HUES48 (cell line): ENCODE results near the gene CARD11.

Source experiments
- H3K27ac ChIP-seq: one replicate; pipeline ENCODE4 v1.7.0; 2013; ENCODE audit warnings: low read depth, low read length, inconsistent platforms
- H3K27me3 ChIP-seq: 2 replicates; pipeline ENCODE4 v1.6.1; 2013; ENCODE audit warnings: mild to moderate bottlenecking, low read length; ENCODE audit not compliant: control insufficient read depth, insufficient read depth
- H3K36me3 ChIP-seq: 2 replicates; pipeline ENCODE4 v1.6.1; 2013; ENCODE audit warnings: low read length; ENCODE audit not compliant: control insufficient read depth, insufficient read depth
- H3K4me1 ChIP-seq: 2 replicates; pipeline ENCODE4 v1.6.1; 2013; ENCODE audit warnings: mild to moderate bottlenecking, low read length; ENCODE audit not compliant: control insufficient read depth, insufficient read depth
- H3K4me3 ChIP-seq: 2 replicates; pipeline ENCODE4 v1.5.1; 2013; ENCODE audit warnings: mild to moderate bottlenecking, low read depth, low read length
- H3K9ac ChIP-seq: 2 replicates; pipeline ENCODE4 v1.6.1; 2013; ENCODE audit warnings: mild to moderate bottlenecking, low read depth, low read length, moderate library complexity
- H3K9me3 ChIP-seq: 2 replicates; pipeline ENCODE4 v1.6.1; 2013; ENCODE audit warnings: low read length; ENCODE audit not compliant: control insufficient read depth, insufficient read depth

The CARD11 gene

GRCh38 chr7:3037259-3037658, 6.4 kb downstream of the CARD11 start:
- Histone ChIP-seq H3K27ac (no peak overlapping the region), H3K9ac (no peak overlapping the region), H3K4me1 (no peaks in the 10 kb centered on the region), H3K36me3 (no peaks in the 10 kb centered on the region), H3K4me3 (no peak overlapping the region), H3K27me3 (no peaks in the 10 kb centered on the region), H3K9me3 (no peaks in the 10 kb centered on the region)

- Histone ChIP-seq H3K4me1 (no peaks in the 10 kb centered on the region), H3K9ac (no peak overlapping the region), H3K27ac (no peak overlapping the region), H3K4me3 (no peak overlapping the region), H3K9me3 (no peaks in the 10 kb centered on the region), H3K27me3 (no peaks in the 10 kb centered on the region), H3K36me3 (no peaks in the 10 kb centered on the region)
Measured at GRCh38 chr7:3034591-3035150, 9.0 kb downstream of the CARD11 start.

DNA sequence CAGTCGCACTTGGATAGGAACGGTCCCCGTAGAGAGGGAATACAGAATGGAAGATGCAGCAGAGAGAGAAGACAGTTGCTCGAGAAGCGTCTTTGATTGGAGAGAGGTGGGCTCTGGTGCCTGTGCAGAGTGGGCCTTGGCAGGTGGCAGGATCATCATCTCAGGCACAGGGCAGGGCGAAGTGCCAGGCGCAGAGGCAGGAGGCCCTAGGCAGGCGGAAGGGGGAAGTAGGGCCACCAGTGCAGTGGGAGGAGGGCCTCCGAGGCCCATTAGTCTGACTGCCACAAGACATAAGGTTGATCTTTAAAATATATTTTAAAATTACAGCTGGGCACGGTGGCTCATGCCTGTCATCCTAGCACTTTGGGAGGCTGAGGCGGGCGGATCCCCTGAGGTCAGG, 10.1 kb downstream of the CARD11 start:
- no peak overlapping the region for H3K4me3 ChIP-seq
- H3K27ac ChIP-seq: no peak overlapping the region

DNA sequence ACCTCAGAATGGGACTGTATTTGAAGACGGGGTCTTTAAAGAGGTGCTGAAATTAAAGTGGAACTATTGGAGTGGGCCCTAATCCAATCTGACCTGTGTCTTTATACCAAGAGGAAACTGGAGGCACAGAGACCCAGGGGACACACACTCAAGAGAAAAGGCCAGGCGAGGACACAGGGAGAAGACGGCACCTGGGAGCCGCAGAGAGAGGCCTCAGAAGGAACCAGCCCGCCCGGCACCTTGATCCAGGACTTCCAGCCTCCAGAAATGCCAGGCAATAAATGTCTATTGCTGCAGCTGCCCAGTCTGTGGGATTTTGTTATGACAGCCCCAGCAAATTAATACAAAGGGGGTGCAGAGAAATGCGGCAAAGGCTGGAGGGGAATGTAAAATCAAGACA, 10.5 kb downstream of the CARD11 start:
- Histone ChIP-seq H3K4me3 (no peak overlapping the region), H3K27ac (no peak overlapping the region), H3K36me3 (no peaks in the 10 kb centered on the region), H3K27me3 (no peaks in the 10 kb centered on the region), H3K9me3 (no peaks in the 10 kb centered on the region), H3K4me1 (peaks cover 9% of the 10 kb centered on the region), H3K9ac (no peak overlapping the region)

More for the DNA sequence above, 10.1 kb downstream of the CARD11 start:
- no peaks in the 10 kb centered on the region for H3K27me3 ChIP-seq
- no peaks in the 10 kb centered on the region for H3K36me3 ChIP-seq
- no peaks in the 10 kb centered on the region for H3K9me3 ChIP-seq
- H3K9ac ChIP-seq: no peak overlapping the region
- H3K4me1 ChIP-seq: peaks cover 6% of the 10 kb centered on the region

- Histone ChIP-seq H3K27me3 (no peaks in the 10 kb centered on the region), H3K9ac (no peak overlapping the region), H3K36me3 (no peaks in the 10 kb centered on the region), H3K9me3 (no peaks in the 10 kb centered on the region), H3K27ac (no peak overlapping the region), H3K4me3 (no peak overlapping the region), H3K4me1 (peaks cover 9% of the 10 kb centered on the region)
Measured at GRCh38 chr7:3032256-3032655, 11.4 kb downstream of the CARD11 start.

DNA sequence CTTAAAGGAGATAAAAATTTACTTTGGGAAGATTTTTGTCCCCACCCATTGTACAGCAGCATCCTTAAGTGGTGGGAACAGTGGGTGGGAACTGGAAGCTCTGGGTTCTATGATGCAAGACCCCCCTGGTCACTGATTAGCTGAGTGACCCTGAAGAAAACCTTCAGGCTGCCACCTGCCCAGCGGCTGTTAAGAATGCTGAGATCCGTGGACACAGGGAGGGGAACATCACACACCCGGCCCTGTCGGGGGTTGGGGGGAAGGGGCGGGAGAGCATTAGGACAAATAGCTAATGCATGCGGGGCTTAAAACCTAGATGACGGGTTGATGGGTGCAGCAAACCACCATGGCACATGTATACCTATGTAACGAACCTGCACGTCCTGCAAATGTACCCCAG, 14.5 kb downstream of the CARD11 start:
- Histone ChIP-seq H3K9me3 (0 out of 2 replicates have a peak, but pooled peaks cover 4% of the 10 kb centered on the region), H3K27me3 (no peaks in the 10 kb centered on the region), H3K4me3 (no peak overlapping the region), H3K4me1 (peaks cover 9% of the 10 kb centered on the region), H3K27ac (peak overlapping the region; percentile 64), H3K9ac (no peak overlapping the region), H3K36me3 (no peaks in the 10 kb centered on the region)

DNA sequence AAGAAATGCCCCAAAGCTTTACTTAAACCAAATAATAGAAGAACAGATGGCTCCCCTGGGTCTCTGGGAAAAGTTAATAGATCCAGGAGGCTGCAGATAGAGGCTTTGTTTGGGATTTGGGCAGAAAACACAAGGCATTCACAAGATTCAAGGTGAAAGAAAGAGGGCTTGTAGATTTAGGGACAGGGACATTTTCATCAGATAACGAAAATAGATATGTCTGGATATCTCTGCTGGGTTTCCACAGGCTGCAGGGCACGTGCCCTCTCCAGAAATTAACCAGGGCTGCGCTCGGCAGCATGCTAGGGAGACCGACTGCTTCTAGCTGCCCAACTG, 14.9 kb downstream of the CARD11 start:
- Histone ChIP-seq H3K36me3 (no peaks in the 10 kb centered on the region), H3K27ac (peak overlapping the region; percentile 64), H3K27me3 (no peaks in the 10 kb centered on the region), H3K9me3 (0 out of 2 replicates have a peak, but pooled peaks cover 4% of the 10 kb centered on the region), H3K4me3 (no peak overlapping the region), H3K4me1 (peaks cover 9% of the 10 kb centered on the region), H3K9ac (no peak overlapping the region)

DNA sequence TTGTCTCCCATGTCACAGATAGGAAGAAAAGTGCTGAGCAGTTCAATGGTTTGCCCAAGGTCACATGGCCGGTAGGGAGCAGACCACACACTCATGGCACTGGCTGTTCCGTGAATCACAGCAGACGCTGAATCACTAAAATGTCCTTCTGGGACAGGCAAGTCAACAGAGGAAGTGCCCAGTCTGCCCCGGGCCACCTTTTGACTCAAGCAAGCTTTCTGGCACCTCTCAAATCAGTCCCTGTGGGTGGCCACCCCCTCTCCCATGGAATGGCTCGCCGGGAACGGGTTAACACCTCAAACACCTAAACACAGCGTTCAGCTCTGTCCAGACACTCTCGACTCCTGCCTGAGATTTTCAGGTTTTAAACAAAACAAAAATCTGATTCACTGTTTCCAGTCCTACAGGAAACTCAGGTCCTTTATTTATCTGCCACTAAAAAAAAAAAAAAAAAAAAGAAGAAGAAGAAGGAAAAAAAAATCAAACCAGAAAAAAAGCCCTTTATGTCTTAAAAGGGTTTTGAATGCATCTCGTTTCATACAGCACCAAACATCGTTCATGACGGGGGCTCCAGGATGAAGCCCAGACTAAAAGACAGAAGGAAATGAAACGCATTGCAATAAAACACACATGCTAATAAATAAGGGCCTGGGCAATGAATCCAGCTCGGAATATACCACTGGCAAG, 15.5 kb downstream of the CARD11 start:
- Histone ChIP-seq H3K9ac (no peak overlapping the region), H3K4me3 (no peak overlapping the region), H3K36me3 (no peaks in the 10 kb centered on the region), H3K4me1 (peaks cover 9% of the 10 kb centered on the region), H3K27ac (peak overlapping the region; percentile 64), H3K27me3 (no peaks in the 10 kb centered on the region), H3K9me3 (0 out of 2 replicates have a peak, but pooled peaks cover 4% of the 10 kb centered on the region)

DNA sequence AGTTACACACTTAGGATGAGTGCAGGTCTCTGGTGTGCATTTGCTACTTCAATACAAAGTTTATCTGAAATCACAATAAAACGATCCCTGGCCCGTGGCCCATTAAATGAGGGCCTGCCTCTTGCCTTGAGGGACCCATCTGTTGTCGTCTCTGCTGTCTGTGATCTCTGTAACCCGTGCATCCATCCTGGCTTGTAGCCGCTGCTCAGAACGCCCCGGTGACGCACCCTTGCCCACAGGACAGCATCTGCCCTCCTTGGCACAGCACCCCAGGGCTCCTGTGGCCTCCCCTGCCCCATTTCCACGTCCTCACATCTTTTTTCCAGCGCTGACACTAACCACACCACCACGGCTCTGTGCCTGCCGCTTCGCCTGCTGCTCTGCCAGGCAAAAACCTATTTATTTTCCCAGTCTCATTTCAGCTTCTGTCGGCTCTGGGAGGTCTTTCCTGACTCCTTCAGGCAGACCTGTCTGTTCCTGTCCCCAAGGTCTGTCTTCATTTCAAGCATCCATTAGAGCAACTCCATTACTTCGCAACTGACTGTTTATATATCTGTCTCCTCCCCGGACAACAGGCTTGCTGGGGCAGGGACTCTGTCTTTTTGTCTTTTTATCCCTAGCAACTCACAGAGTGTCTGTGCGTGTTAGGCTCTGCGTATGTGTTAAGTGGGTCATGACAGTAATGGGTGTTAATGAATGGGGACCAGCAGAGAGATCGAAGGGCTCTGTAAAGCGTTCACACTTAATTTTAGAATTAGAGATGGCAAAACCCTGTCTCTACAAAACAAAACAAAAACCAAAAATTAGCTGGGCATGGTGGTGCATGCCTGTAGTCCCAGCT, 16.4 kb downstream of the CARD11 start:
- H3K27ac ChIP-seq: no peak overlapping the region

DNA sequence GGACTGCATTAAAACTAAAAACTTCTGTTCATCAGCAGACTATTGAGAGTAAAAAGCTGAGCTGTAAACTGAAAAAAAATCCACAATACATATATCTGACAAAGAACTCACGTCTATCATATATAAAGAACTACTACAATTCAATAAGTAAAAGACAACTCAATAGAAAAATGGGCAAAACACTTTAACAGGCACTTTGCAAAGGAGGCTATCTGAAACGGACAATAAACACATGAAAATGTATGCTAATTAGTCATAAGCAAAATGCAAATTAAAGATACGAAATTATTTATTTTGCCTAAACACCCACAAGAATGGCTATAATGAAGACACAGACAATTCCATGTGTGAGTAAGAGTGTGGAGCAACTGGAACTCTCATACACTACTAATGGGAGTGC, 18.1 kb downstream of the CARD11 start:
- H3K27ac ChIP-seq: no peak overlapping the region
- no peaks in the 10 kb centered on the region for H3K27me3 ChIP-seq
- H3K9me3 ChIP-seq: 0 out of 2 replicates have a peak, but pooled peaks cover 4% of the 10 kb centered on the region
- H3K9ac ChIP-seq: no peak overlapping the region
- no peak overlapping the region for H3K4me3 ChIP-seq
- H3K4me1 ChIP-seq: peaks cover 9% of the 10 kb centered on the region
- H3K36me3 ChIP-seq: no peaks in the 10 kb centered on the region

More for the DNA sequence above, 16.4 kb downstream of the CARD11 start:
- peaks cover 9% of the 10 kb centered on the region for H3K4me1 ChIP-seq
- 0 out of 2 replicates have a peak, but pooled peaks cover 4% of the 10 kb centered on the region for H3K9me3 ChIP-seq
- H3K27me3 ChIP-seq: no peaks in the 10 kb centered on the region
- no peaks in the 10 kb centered on the region for H3K36me3 ChIP-seq
- no peak overlapping the region for H3K4me3 ChIP-seq
- no peak overlapping the region for H3K9ac ChIP-seq

GRCh38 chr7:3021825-3022224, 21.8 kb downstream of the CARD11 start:
- Histone ChIP-seq H3K9me3 (0 out of 2 replicates have a peak, but pooled peaks cover 4% of the 10 kb centered on the region), H3K27me3 (no peaks in the 10 kb centered on the region), H3K9ac (no peak overlapping the region), H3K4me1 (no peaks in the 10 kb centered on the region), H3K4me3 (no peak overlapping the region), H3K36me3 (no peaks in the 10 kb centered on the region), H3K27ac (no peak overlapping the region)
